ENCODE measurements around the gene CR1L. TPM values are rescaled to one million over a fixed set of nuclear protein-coding genes. Genes with fewer than 3 reads are reported as not detected.

CR1L gene
- total RNA-seq, 1 donor, result not detected

DNA sequence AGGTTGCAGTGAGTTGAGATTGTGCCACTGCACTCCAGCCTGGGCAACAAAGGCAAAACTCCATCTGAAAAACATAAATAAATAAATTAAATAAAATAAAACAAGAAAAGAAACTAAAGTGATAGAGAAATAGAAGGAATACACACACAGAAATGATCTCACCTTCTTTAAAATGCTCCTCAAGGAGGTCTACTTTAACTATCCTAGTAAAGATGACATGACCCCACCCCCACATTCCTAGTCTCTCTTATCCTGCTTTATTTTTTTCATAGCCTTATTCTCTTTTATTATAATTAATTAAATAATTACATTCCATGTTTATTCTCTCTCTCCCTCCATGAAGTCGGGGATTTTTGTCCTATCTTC is 18.0 kb upstream of the CR1L start:
- Histone ChIP-seq H3K36me3 (ENCODE audit: insufficient read depth, low read length) (no peaks in the 10 kb centered on the region), H3K27me3 (ENCODE audit: insufficient read depth, low read length) (no peaks in the 10 kb centered on the region), H3K9me3 (ENCODE audit: low read depth, low read length) (no peaks in the 10 kb centered on the region), H3K4me1 (ENCODE audit: insufficient read depth, low read length) (no peaks in the 10 kb centered on the region), H4K20me1 (ENCODE audit: insufficient read depth, low read length) (no peaks in the 10 kb centered on the region), H3K4me3 (ENCODE audit: insufficient read depth, low read length) (no peak overlapping the region), H3K27ac (ENCODE audit: low read depth, low read length) (no peak overlapping the region), H3K79me2 (ENCODE audit: insufficient read depth, low read length) (no peaks in the 10 kb centered on the region), H2AFZ (ENCODE audit: low read length) (no peak overlapping the region), H3K4me2 (ENCODE audit: insufficient read depth, low read length) (no peak overlapping the region)
- TF ChIP-seq, protein P1, sequence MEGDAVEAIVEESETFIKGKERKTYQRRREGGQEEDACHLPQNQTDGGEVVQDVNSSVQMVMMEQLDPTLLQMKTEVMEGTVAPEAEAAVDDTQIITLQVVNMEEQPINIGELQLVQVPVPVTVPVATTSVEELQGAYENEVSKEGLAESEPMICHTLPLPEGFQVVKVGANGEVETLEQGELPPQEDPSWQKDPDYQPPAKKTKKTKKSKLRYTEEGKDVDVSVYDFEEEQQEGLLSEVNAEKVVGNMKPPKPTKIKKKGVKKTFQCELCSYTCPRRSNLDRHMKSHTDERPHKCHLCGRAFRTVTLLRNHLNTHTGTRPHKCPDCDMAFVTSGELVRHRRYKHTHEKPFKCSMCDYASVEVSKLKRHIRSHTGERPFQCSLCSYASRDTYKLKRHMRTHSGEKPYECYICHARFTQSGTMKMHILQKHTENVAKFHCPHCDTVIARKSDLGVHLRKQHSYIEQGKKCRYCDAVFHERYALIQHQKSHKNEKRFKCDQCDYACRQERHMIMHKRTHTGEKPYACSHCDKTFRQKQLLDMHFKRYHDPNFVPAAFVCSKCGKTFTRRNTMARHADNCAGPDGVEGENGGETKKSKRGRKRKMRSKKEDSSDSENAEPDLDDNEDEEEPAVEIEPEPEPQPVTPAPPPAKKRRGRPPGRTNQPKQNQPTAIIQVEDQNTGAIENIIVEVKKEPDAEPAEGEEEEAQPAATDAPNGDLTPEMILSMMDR (IDR thresholded peaks at IDR 0.05; ENCODE audit: extremely low read depth, low read depth, low read length), result no peak
- DNase-seq (ENCODE audit: insufficient read length, low spot score, missing footprints), result no peak

DNA sequence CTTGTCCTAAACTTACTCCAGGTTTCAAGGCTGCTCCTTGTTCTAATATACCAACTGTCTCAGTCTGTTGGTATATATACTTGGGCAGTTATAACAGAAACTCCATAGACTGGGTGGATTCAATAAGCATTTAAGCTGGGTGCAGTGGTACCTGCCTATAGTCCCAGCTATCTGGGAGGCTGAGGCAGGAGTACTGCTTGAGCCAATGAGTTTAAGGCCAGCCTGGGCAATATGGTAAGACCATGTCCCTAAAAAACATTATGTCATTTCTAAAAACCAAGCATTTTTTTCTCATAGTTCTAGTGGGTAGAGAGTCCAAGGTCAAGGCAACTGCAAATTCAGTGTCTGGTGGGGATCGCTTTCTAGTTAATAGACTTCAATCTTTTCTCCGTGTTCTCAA is 17.4 kb upstream of the CR1L start:
- no peaks in the 10 kb centered on the region for H4K20me1 ChIP-seq (ENCODE audit: insufficient read depth, low read length)
- H3K4me3 ChIP-seq (ENCODE audit: insufficient read depth, low read length), result no peak overlapping the region
- no peaks in the 10 kb centered on the region for H3K79me2 ChIP-seq (ENCODE audit: insufficient read depth, low read length)
- DNase-seq (ENCODE audit: insufficient read length, low spot score, missing footprints), result no peak
- TF ChIP-seq, protein P1 (IDR thresholded peaks at IDR 0.05; ENCODE audit: extremely low read depth, low read depth, low read length), result no peak
- H3K9me3 ChIP-seq (ENCODE audit: low read depth, low read length), result no peaks in the 10 kb centered on the region
- no peak overlapping the region for H2AFZ ChIP-seq (ENCODE audit: low read length)
- H3K4me2 ChIP-seq (ENCODE audit: insufficient read depth, low read length), result no peak overlapping the region
- H3K36me3 ChIP-seq (ENCODE audit: insufficient read depth, low read length), result no peaks in the 10 kb centered on the region
- H3K27me3 ChIP-seq (ENCODE audit: insufficient read depth, low read length), result no peaks in the 10 kb centered on the region
- no peak overlapping the region for H3K27ac ChIP-seq (ENCODE audit: low read depth, low read length)
- H3K4me1 ChIP-seq (ENCODE audit: insufficient read depth, low read length), result no peaks in the 10 kb centered on the region

DNA sequence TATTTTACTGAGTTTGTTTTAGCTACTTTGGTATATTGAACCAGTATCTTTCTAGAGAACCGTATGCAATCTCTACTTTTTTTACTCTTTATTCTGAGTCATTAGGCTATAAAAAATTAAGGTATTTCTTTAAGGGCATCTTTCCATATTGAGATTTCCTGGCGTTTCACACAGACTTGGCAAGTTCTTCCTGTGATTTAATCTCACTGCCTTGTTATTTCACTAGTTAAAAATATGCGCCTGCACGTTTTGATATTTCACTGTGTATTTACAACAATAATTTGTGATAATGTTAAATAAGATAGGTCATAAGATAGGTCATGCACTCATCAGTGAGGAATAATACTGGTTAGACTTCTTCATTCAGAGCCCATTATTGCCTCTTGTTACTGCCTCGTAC is 16.2 kb upstream of the CR1L start:
- no peaks in the 10 kb centered on the region for H3K4me1 ChIP-seq (ENCODE audit: insufficient read depth, low read length)
- no peaks in the 10 kb centered on the region for H3K9me3 ChIP-seq (ENCODE audit: low read depth, low read length)
- H3K79me2 ChIP-seq (ENCODE audit: insufficient read depth, low read length), result no peaks in the 10 kb centered on the region
- no peak overlapping the region for H3K4me3 ChIP-seq (ENCODE audit: insufficient read depth, low read length)
- no peaks in the 10 kb centered on the region for H3K27me3 ChIP-seq (ENCODE audit: insufficient read depth, low read length)
- H2AFZ ChIP-seq (ENCODE audit: low read length), result no peak overlapping the region
- TF ChIP-seq, protein P1 (IDR thresholded peaks at IDR 0.05; ENCODE audit: extremely low read depth, low read depth, low read length), result no peak
- H3K4me2 ChIP-seq (ENCODE audit: insufficient read depth, low read length), result no peak overlapping the region
- no peak for DNase-seq (ENCODE audit: insufficient read length, low spot score, missing footprints)
- H4K20me1 ChIP-seq (ENCODE audit: insufficient read depth, low read length), result no peaks in the 10 kb centered on the region
- no peaks in the 10 kb centered on the region for H3K36me3 ChIP-seq (ENCODE audit: insufficient read depth, low read length)
- no peak overlapping the region for H3K27ac ChIP-seq (ENCODE audit: low read depth, low read length)

DNA sequence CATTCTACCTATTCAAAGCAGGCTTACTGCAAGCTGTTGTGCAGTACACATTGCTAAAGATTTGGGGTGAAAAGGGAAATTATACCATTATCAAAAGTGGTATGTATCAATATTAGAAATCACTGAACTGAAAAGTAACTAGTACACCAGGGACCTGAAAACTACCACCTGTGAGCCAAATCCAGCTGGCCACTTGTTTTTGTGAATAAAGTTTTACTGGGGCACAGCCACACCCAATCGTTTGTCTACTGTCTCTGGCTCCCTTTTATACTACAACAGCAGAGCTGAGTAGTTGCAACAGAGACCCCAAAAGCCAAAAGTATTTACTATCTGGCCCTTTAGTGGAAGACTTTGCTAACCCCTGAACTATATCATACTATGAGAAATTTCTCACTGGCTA is 13.8 kb upstream of the CR1L start:
- Histone ChIP-seq H3K9me3 (ENCODE audit: low read depth, low read length) (no peaks in the 10 kb centered on the region), H3K4me3 (ENCODE audit: insufficient read depth, low read length) (no peak overlapping the region), H3K4me1 (ENCODE audit: insufficient read depth, low read length) (no peaks in the 10 kb centered on the region), H4K20me1 (ENCODE audit: insufficient read depth, low read length) (no peaks in the 10 kb centered on the region), H3K4me2 (ENCODE audit: insufficient read depth, low read length) (no peak overlapping the region), H2AFZ (ENCODE audit: low read length) (no peak overlapping the region), H3K79me2 (ENCODE audit: insufficient read depth, low read length) (no peaks in the 10 kb centered on the region), H3K27me3 (ENCODE audit: insufficient read depth, low read length) (no peaks in the 10 kb centered on the region), H3K36me3 (ENCODE audit: insufficient read depth, low read length) (no peaks in the 10 kb centered on the region), H3K27ac (ENCODE audit: low read depth, low read length) (no peak overlapping the region)
- DNase-seq (ENCODE audit: insufficient read length, low spot score, missing footprints), result no peak
- TF ChIP-seq, protein P1 (IDR thresholded peaks at IDR 0.05; ENCODE audit: extremely low read depth, low read depth, low read length), result no peak

Measured in osteoblast (primary cell).